GM19239 (cell line): ENCODE data around the gene EMC6.

Experiments used
- DNase-seq: peaks from one replicate; pipeline ENCODE4 v3.0.0; 2011; ENCODE audit warnings: low spot score; ENCODE audit not compliant: insufficient read length
- FAIRE-seq: peaks from 2 replicates; lab custom pipeline; 2011; peaks lifted over from hg19 to GRCh38; lab: Jason Lieb, UNC

The EMC6 gene

DNA sequence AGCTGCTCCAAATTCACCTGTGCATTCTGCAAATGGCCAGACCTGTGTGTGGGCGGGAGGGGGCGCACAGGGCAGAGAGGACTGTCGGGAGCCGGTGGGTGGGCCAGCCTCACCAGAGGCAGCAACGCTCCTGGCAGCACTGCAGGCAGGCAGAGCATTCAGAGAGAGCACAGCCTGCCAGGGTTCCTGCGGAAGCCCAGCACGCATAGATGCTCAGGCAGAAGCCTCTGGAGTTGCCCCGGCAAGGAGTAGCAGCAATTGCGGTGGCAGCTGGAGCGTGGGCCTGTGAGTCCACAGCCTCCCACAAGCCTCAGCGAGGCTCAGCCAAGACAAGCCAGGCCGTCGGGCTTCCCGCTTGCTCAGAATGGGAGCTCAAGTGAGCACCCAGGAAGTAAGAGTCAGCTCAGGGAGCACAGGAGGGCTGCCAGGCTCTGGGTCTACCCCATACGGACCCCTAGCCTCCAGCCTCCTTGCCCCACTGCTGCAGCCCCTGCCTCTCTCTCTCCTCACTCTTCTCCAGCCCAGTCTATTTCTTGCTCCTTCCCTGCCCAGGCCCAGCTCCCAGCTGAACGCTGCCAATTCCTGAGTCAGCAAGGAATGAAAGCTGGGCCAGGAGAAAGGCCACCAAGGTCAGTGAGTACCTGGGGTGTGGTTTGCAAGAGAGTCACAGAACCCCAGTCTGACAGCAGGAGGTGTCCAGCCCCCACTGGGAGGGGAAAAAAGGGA is 9.6 kb downstream of the EMC6 start:
- no peak for FAIRE-seq

DNA sequence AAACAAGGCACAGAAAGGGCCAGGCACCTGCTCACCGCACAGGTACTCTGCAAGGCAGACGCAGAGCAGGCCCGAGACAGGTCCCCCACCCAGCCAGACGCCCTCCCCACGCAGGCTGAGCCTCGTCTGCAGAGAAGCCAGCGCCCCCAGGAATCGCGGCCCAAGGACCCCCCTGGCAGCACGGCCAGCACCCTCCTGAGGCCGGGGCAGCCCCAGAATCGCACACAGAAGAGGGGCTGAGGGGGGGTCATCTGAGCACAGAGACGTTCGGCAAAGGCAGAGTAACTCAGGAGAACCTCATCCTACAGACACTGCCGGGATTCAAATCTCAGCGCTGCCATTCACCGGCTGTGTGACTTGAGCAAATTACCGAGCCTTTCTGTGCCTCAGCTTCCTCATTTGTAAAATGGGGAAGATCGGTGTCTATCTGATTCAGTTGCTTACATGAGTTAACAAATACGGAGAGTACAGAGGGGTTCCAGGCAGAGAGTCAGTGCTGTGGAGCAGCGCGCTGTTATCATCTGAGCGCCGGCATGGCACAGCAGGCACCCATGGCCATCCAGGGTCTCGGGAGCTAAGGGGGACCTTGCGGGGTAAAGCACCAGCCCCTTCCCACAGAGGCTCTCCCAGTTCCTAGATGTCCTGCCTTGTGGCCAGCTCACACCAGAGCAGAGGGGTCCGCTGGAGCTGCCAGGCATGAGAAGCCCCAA is 10.4 kb downstream of the EMC6 start:
- no peak for DNase-seq
- no peak for FAIRE-seq

More for the DNA sequence above, 9.6 kb downstream of the EMC6 start:
- no peak for DNase-seq

DNA sequence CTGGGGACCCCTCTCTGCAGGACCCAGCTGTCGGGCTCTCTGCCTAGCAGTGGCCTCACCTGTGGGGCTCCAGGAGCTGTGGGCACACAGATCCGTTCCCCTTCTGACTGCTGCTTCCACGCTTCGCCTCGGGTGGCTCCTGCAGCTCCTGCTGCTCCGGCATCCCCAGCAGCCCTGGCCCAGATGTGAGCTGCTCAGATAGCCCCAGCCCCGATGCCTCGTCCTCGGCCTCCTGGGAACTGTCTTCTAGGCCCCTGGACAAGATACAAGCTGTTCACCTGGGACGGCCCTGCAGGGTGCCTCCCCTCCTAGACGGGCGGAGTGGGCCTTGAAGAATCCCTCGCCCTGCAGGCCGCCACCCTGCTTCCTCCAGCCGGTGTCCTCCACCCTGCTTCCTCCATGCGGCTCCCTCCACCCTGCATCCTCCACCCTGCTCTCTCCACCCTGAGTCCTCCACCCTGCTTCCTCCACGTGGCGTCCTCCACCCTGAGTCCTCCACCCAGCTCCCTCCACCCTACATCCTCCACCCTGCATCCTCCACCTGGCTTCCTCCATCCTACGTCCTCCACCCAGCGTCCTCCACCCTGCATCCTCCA is 11.0 kb downstream of the EMC6 start:
- no peak for FAIRE-seq

DNA sequence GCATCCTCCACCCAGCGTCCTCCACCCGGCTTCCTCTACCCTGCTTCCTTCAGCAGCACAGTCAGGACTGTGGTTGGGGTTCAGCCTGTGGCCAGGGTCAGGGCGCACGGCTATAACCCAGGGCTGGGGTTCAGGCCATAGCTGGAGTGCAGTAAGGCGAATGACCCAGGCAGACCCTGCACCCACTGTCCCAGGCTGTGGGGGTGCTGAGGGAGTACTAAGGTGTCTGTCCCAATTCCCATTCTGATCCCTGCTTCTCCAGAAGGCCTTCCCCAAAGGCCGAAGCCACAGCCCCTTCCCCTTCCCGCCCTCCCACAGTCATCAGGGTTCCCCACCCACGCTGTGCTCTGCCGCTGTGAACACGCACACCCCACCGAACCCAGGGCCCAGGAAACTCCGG is 12.4 kb downstream of the EMC6 start:
- FAIRE-seq (no peak), DNase-seq (no peak)

More for the DNA sequence above, 11.0 kb downstream of the EMC6 start:
- DNase-seq = no peak

DNA sequence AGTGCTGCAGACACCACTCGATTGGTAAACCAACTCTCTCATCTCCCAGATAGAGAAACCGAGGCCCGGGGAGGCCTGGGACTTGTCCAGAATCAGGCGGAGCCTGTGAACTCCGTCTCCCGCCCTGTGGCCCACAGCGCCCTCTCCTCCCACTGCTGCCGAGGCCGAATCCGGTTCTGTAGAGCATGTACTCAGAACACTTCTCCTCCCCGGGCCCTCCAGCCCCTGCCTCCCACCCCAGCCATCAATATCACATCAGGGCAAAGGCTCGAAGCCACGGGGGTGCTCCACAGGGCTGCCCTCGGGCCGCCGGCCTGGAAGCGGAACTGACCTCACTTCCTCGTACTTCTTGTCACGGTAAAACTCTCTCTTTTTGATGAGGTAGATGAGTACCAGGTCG is 13.0 kb downstream of the EMC6 start:
- FAIRE-seq = no peak

DNA sequence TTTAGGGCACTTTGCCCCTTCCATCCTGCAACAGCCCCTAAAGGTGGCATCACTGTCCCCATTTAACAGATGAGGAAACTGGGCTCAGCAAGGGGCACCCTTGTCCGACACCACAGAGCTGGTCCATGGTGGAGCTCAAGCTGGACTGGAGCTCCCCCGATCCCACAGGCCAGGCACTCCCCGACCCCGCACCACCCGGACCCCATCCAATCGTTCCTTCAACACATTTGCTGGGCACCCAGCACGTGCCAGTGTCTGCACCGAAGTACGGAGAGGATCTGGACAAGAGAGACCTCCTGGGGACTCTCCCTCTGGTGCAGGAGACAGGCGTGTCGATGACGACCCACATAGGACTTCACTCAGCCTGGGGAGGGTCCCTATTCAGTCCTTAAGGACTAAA is 13.4 kb downstream of the EMC6 start:
- no peak for DNase-seq
- FAIRE-seq = no peak

More for the DNA sequence above, 13.0 kb downstream of the EMC6 start:
- DNase-seq = no peak

DNA sequence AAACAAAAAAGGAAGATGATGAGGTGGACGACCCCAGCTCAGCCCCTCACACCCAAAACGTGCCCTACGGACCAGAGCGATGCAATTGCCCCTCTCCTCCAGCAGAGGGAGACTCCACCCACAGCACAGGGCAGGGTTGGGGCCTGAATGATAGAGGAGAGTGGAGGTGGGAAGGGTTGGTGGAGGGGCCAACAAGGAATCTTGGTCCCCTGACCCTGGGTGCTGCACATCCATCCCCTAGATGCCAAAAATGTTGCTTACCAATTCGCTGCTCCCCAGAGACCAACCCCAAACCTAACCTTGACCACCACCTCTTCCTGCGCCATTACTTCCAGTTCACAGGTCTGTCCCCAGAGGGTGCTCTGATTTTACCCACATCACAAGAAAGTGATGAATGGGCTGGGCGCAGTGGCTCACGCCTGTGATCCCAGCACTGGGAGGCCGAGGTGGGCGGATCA is 14.5 kb downstream of the EMC6 start:
- DNase-seq (peak; percentile 91), FAIRE-seq (peak; percentile 95)

DNA sequence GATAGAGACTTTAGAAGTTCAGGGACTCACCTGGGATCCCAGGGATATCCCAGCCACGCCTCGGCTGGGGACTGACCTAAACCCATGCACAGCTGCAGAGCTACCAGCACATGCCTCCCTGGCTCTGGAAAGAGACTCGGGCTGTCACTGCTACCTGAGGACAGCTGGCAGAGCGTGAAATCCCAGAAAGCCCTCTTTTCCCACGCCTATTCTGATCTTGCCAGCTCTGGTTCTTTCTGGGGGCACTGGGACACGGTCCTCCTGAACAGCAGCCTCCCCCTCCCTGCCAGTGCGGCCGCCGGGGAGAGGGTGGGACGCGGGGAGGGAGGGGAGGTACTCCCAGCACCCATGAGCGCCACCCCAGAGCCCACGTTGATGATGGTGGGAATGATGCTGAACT is 16.6 kb downstream of the EMC6 start:
- no peak for DNase-seq
- peak; percentile 72 for FAIRE-seq

DNA sequence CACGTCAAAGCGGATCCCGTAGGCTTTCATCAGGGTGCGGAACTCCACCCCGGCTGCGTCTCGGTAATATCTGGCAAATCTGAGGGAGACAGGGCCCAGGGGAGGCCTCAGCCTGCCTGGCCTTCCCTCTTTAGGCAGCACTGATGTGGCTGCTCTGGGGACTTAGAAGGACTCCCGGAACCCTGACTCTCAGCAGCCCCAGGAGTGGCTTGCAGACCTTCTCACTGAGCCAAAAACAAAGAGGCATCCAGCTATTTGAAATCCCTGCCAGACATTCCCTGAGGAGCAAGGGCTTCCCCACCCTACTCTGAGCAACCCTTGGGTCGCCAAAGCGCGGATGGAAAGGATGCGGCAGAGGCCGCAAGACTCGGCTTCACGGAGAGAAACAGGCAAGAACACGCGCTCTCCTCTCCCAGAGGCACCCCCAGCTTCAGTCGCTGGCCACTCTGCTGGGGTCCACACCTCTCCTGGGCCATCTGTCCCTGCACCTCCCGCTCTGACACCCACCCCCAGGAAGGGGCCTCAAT is 19.5 kb downstream of the EMC6 start:
- DNase-seq (no peak), FAIRE-seq (no peak)

DNA sequence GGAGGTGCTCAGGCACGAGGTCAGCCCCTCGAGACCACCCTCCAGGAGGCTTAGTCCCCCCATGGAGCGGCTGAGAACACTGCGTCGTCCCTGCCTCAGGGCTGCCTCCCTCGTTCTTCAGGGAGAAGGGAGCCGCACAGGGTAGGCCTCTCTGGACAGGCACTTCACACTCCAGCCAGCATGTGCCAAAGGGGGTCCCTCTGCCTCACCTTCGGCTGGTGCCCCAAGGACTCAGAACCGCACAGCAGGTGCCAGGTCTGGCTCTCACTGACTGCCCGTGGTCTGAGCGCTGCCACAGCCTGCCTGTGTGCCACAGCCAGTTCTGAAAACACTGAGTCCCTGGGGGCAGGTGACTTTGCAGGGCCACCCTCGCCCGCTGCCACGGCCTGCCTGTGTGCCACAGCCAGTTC is 20.2 kb downstream of the EMC6 start:
- DNase-seq = no peak
- no peak for FAIRE-seq

DNA sequence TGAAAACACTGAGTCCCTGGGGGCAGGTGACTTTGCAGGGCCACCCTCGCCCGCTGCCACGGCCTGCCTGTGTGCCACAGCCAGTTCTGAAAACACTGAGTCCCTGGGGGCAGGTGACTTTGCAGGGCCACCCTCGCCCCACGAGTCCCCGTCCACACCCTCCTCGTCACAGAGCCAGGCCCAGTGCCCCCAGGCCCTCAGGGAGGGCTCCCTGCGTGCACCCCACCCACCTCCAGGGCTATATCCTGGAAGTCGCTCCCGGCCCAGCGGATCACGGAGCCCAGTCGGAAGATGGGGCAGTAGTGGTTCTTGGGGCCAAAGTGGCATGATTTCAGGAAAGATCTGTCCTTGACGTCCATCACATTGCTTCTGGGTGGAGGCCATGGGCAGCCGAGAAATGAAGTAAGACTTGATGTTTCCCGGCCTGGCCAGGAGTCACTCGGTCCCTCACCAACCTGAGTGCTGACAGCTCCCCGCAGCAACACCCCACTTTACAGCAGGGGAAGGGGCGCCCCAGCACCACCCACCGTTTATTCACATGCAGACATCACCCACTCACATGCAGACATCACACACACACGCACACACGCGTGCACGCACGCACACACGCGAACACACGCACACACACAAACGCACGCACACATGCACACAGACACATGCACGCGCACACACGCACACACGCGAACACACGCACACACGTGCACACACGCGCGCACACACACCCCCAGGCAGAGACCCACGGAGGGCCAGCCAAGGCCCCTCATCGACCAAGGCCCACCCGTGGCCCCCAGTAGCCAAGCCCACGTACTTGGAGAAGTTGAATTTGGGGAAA is 20.9 kb downstream of the EMC6 start:
- DNase-seq = no peak
- no peak for FAIRE-seq

DNA sequence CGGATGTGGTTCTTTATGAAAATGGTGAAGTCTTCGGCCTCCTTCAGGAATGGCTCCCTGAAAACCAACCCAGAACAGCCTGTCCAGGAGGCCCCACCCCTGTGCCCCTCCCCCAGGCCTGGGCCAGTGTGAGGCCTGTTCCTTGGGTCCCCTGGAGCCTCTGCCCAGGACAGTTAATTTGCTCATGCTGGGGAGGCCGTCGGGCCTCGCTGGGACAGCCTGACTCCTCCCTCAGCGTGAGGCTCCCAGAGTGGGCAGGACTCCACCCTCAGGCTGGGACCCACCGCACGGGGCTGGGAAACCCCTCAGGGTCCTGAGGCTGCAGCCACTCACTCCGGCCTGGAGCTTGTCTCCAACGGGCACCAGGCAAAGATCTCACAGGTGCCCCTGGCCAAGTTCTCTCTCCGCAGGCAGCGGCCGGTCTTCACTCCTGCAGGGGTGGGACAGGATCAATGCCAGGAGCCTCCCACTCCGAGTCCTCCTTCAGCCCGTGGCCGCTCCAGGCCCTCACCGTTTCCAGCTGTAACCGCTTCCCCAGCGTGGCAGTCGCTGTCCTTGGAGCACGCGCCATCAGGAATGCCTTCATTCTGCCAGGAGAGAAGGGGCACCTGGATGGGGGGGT is 21.6 kb downstream of the EMC6 start:
- DNase-seq = no peak
- FAIRE-seq = no peak

DNA sequence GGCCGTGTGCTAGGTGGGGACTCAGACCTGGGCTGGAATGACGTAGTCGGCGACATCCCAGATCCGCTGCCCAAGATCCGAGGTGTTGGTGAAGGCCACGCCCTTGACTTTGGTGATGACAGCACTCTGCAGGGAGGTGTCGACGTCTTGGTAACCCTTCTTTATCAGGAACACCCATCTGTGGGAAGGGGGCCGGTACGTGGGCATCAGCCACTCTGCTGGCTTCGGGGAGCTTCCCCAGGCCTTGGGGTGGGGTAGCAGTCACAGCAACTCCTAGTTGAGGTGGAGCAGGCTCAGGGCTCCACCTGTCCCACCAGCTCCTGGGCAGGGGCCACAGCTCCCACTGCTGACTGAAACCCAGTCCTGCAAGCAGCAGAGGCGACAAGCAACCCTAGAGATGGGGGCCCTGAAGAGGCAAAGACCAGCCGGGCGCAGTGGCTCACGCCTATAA is 23.0 kb downstream of the EMC6 start:
- FAIRE-seq (no peak), DNase-seq (no peak)

DNA sequence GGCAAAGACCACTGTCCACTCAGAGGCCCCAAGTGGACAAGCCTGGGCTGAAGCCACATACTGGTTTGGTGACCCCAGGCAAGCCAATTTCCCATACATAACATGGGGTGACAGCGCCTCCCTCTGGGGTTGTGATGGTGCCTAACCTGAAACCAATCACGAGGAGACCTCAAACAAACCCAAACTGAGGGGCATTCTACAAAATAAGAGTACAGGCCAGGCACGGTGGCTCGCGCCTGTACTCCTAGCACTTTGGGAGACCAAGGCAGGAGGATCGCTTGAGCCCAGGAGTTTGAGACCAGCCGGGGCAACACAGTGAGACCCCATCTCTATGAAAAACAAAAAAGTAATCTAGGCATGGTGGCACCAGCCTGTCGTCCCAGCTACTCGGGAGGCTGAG is 23.7 kb downstream of the EMC6 start:
- FAIRE-seq (no peak), DNase-seq (no peak)

DNA sequence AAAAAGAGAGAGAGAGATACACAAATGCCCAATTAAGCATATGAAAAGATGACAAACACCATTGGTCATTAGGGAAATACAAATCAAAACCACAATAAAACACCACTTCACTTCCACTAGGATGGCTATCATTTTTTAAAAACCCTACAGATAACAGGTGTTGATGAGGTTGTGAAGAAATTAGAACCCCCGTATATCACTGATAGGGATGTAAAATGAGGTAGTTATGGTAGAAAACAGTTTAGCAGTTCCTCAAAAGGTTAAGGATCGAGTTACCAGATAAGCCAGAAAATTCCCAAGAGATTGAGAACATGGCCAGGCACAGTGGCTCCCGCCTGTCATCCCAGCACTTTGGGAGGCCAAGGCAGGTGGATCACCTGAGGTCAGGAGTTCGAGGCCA is 24.5 kb downstream of the EMC6 start:
- peak; percentile 66 for FAIRE-seq
- DNase-seq = no peak

DNA sequence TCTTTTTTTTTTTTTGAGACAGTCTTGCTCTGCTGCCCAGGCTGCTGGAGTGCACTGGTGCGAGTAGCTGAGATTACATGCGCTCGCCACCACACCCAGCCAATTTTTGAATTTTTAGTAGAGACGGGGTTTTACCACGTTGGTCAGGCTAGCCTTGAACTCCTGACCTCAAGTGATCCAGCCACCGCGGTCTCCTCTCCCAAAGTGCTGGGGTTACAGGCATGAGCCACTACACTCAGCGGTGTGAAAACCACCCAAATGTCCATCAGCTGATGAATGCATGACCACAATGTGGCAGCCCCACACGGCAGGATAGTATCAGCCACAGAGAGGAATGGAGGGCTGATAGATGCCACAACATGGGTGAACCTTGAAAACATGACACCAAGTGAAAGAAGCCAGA is 25.2 kb downstream of the EMC6 start:
- DNase-seq = no peak
- FAIRE-seq = peak; percentile 92

DNA sequence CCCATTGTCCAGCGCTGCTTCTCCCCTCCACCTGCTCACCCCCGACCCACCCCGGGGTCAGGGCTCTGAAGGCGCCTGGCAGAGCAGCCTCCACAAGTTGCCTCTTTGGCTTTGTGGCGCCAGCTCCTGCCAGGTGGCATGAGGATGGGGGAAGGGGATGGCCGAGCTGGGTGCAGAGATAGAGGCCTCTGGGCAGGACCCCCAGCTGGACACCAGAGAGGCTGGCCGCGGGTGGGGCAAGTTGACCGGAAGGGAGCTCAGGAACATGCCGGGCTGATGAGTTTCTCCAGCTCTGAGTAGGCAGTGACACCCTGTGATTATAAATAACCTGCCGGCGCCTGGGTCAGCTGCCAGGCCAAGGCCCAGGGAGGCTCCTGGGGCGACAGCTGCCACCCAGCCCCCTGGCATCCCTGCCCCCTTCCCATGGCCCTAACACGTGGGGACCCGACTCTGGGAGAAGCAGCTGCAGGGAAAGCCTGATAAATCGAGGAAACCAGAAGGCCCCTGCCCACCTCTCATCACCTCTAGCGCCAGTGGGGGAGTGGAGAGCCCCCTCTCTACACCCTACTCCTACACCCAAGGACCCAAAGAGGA is 26.6 kb downstream of the EMC6 start:
- peak; percentile 66 for FAIRE-seq
- DNase-seq = no peak

DNA sequence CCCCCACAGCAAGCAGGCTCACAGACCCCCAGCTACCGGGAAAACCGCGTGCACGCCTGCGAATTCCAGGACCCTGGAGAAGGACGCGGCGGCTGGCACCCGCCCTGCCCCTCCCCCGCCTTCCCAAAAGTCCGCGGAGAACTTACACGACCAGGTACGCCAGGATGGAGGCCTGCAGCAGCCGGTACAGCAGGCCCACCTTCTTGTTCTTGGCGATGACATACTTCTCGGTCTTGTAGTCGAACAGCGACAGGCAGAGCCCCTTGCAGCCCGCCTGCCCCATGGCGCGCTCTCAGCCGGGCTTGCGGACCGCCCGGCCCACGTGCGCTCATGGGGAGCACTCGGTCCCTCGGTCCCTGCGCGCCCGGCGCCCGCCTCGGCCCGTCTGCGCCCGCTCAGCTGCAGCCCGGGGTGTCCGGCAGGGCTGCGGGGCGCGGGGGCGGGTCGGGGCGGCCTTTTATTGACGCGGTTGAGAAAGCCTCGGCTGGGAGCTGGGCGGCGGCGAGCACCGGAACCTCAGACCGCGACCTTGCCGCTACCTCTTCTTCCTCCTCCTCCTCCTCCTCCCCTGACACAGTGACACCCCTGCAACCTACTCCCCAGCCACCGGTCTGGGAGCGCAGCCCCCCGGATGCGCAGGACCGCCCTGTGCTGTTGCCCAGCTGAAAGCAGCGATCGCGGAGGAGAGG is 27.3 kb downstream of the EMC6 start, which contains the start of gene P2RX5:
P2RX5 (minus strand) TSS at position 433 of the 689 bp plus-strand sequence; CDS start at position 283, 150 bp downstream.
- peak; percentile 94 for FAIRE-seq
- DNase-seq = peak; percentile 30

DNA sequence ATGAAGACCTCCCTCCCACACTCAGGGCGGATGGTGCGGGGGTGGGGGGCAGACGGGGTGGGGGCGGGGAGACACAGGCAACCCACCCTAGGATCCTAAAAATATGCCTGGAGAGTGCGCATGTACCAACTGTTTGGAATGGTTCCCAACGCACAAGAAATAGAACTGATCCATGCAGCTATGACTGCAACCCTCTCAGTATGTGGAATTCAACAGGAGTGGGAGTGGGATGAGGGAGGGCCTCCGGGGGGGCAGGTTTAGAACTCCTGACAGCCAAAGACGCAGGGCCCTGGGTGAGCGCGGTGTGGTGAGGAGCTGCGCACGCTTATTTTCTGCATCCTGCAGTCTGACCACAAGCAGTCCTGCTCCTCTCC is 28.5 kb downstream of the EMC6 start:
- no peak for DNase-seq
- FAIRE-seq = no peak
